SH-SY5Y (cell line): Measurements from ENCODE around the gene EPC1.

Experiments used
- GATA2 ChIP-seq: IDR thresholded peaks from 2 replicates; pipeline ENCODE4 v1.6.1; 2011; ENCODE audit warnings: mild to moderate bottlenecking, low read depth, low read length
- GATA3 ChIP-seq: IDR thresholded peaks from 2 replicates; pipeline ENCODE4 v1.6.1; 2011; ENCODE audit warnings: low read depth, mild to moderate bottlenecking, low read length, moderate library complexity

Gene EPC1

GRCh38 chr10:32375631-32376030 is 28.7 kb upstream of the EPC1 start:
- TF ChIP-seq GATA2 (no peak), GATA3 (no peak)

- TF ChIP-seq GATA2: no peak
- TF ChIP-seq GATA3: no peak
These were observed 27.6 kb upstream of the EPC1 start for GRCh38 chr10:32374605-32375004.

- TF ChIP-seq GATA3: no peak
- no peak for TF ChIP-seq GATA2
These were observed 26.5 kb upstream of the EPC1 start for GRCh38 chr10:32373496-32373895.

- TF ChIP-seq GATA2: no peak
These were observed 26.1 kb upstream of the EPC1 start for GRCh38 chr10:32373031-32373430.

- TF ChIP-seq GATA2 (no peak), GATA3 (no peak)
These were observed 25.3 kb upstream of the EPC1 start for GRCh38 chr10:32372000-32372875.

GRCh38 chr10:32371101-32371500 is 24.1 kb upstream of the EPC1 start:
- TF ChIP-seq GATA3 (no peak), GATA2 (no peak)

- TF ChIP-seq GATA2 (no peak), GATA3 (no peak)
These were observed 21.0 kb upstream of the EPC1 start for GRCh38 chr10:32367793-32368453.

GRCh38 chr10:32366588-32366987 is 19.6 kb upstream of the EPC1 start:
- TF ChIP-seq GATA2 (no peak), GATA3 (no peak)

GRCh38 chr10:32366111-32366510 is 19.2 kb upstream of the EPC1 start:
- TF ChIP-seq GATA2 (no peak), GATA3 (no peak)

GRCh38 chr10:32362571-32362970 is 15.6 kb upstream of the EPC1 start:
- TF ChIP-seq GATA3 (no peak), GATA2 (no peak)

- TF ChIP-seq GATA3 (no peak), GATA2 (no peak)
These were observed 13.9 kb upstream of the EPC1 start for GRCh38 chr10:32360884-32361283.

- TF ChIP-seq GATA2 (no peak), GATA3 (no peak)
These were observed 13.3 kb upstream of the EPC1 start for GRCh38 chr10:32360241-32360640.

- TF ChIP-seq GATA2 (no peak), GATA3 (no peak)
These were observed 10.2 kb upstream of the EPC1 start for GRCh38 chr10:32357056-32357735.

GRCh38 chr10:32350811-32351350 is 3.9 kb upstream of the EPC1 start:
- TF ChIP-seq GATA3 (no peak), GATA2 (no peak)
